Lung (tissue), 16 donors: Measurements from ENCODE around the gene GATA3. TPM values are rescaled to one million over a fixed set of nuclear protein-coding genes. Genes with fewer than 3 reads are reported as not detected.

Experiments
- ATAC-seq: fragments of 200-7000 bp; cut with Tn5 transposase; one replicate; pipeline ENCODE4 v1.9.1; 2020; ENCODE audit warnings: moderate number of reproducible peaks; ENCODE audit not compliant: insufficient read depth, low FRiP score
- DNase-seq, 3 donors: peaks; one replicate each; pipeline ENCODE4 v3.0.0-alpha.2; 2013 to 2017
- H3K27ac ChIP-seq, 2 donors: one replicate each; pipeline ENCODE4 v1.5.1; 2013; ENCODE audit warnings: mild to moderate bottlenecking in 2 of 2, moderate library complexity in 2 of 2, control low read depth in 1 of 2, inconsistent platforms in 1 of 2, low read depth in 1 of 2, low read length in 1 of 2
- H3K27me3 ChIP-seq, 3 donors: one replicate each; pipeline ENCODE4 v1.5.1; 2013; ENCODE audit warnings: low read length in 2 of 3; ENCODE audit not compliant: control insufficient read depth in 3 of 3, insufficient read depth in 3 of 3
- H3K36me3 ChIP-seq, 4 donors: one replicate each; pipeline ENCODE4 v1.5.1; 2013; ENCODE audit warnings: low read length in 4 of 4, mild to moderate bottlenecking in 1 of 4, moderate library complexity in 1 of 4; ENCODE audit not compliant: control insufficient read depth in 4 of 4, insufficient read depth in 4 of 4
- H3K4me1 ChIP-seq, 5 donors: one replicate each; pipeline ENCODE4 v1.5.1; 2013; ENCODE audit warnings: low read length in 5 of 5, mild to moderate bottlenecking in 2 of 5, moderate library complexity in 1 of 5; ENCODE audit not compliant: control insufficient read depth in 5 of 5, insufficient read depth in 5 of 5
- H3K4me3 ChIP-seq: one replicate; pipeline ENCODE4 v1.5.1; 2013; ENCODE audit warnings: mild to moderate bottlenecking, control low read depth, moderate library complexity
- H3K9ac ChIP-seq, 2 donors: one replicate each; pipeline ENCODE4 v1.5.1; 2013; ENCODE audit warnings: low read length in 2 of 2, control low read depth in 1 of 2; ENCODE audit not compliant: insufficient read depth in 1 of 2
- H3K9me3 ChIP-seq, 4 donors: one replicate each; pipeline ENCODE4 v1.5.1; 2013; ENCODE audit warnings: low read length in 3 of 4, mild to moderate bottlenecking in 1 of 4, moderate library complexity in 1 of 4; ENCODE audit not compliant: control insufficient read depth in 4 of 4, insufficient read depth in 3 of 4
- WGBS, 2 donors: extraction: QIAGEN DNeasy Blood & Tissue Kit; methylation state at CpG; one replicate each; pipeline ENCODE4 v1.1.7; 2013; 5-methylcytosine and 5-hydroxymethylcytosine counted together
- long read RNA-seq, 5 donors: transcript quantifications; one replicate each; lab custom pipeline, GENCODE V29; 2026
- polyA plus RNA-seq, 2 donors: library from polyadenylated mRNA; stranded (reverse); fragments of 200-250 nt; gene quantifications; one replicate each; pipeline ENCODE4 v1.2.1, GENCODE V29; 2013
- total RNA-seq, 2 donors: library from RNA; depleted of rRNA in 1 of 2; stranded (reverse); fragments of >200 nt in 1 of 2; gene quantifications; one replicate each; pipeline ENCODE4 v1.2.1, GENCODE V29; 2014 to 2021
- TF ChIP-seq, protein P1 (sequence below): IDR thresholded peaks from 2 replicates; pipeline ENCODE4 v1.5.1; 2012; ENCODE audit warnings: mild to moderate bottlenecking; ENCODE audit errors: control extremely low read depth, extremely low read depth
- donor health status: control.
- donor health status: control.
- donor health status: Bipolar disorder and iron deficiency.
- donor health status: healthy.
- donor health status: DM: yes; HTN: yes; CAD: no.

Gene GATA3
- total RNA-seq: 1 to 10 TPM in 1 of 2 donors, under 1 TPM in 1; 0.94 to 3.4 TPM
- 1 to 10 TPM; 1.6 to 1.9 TPM for polyA plus RNA-seq
- long read RNA-seq, donor 1, partial matches to known transcripts: 0 of 1 reads
- long read RNA-seq, donor 1, other reads (novel, unspliced or antisense): 0 of 1 reads
- long read RNA-seq, donor 2: 0 reads
- long read RNA-seq, donor 3: 0 reads
- long read RNA-seq, donor 4: 0 reads
- long read RNA-seq, donor 5: 0 reads

DNA sequence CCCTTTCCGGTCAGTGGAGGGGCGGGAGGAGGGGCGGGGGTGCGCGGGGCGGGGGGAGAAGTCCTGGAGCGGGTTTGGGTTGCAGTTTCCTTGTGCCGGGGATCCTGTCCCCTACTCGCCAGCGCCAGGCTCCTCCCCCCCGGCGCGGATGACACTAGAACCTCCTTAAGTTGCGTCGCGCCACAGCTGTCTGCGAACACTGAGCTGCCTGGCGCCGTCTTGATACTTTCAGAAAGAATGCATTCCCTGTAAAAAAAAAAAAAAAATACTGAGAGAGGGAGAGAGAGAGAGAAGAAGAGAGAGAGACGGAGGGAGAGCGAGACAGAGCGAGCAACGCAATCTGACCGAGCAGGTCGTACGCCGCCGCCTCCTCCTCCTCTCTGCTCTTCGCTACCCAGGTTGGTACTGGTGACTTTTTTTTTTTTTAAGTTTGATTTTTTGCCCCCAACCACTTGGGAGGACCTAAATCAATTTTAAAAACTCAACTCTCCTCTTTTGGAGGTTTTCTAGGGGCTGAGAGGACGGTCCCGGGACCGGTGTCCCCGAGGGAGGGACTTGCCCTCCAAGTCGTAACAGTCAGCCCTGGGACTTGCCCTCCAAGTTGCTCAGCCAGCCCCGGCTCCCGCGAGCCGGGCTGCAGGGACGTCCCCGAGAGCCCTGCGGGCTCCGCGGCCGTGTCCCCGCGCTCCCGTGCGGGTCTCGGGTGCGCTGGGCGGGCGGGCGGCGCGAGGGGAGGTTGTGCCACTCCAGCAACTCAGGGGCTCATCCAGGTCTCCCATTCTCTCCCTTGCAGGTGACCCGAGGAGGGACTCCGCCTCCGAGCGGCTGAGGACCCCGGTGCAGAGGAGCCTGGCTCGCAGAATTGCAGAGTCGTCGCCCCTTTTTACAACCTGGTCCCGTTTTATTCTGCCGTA, at the start of gene GATA3:
TSS of gene GATA3 (plus strand) at position 195 of the 914 bp plus-strand sequence. CDS start 968 bp downstream, outside the sequence.
- TF ChIP-seq, protein P1, sequence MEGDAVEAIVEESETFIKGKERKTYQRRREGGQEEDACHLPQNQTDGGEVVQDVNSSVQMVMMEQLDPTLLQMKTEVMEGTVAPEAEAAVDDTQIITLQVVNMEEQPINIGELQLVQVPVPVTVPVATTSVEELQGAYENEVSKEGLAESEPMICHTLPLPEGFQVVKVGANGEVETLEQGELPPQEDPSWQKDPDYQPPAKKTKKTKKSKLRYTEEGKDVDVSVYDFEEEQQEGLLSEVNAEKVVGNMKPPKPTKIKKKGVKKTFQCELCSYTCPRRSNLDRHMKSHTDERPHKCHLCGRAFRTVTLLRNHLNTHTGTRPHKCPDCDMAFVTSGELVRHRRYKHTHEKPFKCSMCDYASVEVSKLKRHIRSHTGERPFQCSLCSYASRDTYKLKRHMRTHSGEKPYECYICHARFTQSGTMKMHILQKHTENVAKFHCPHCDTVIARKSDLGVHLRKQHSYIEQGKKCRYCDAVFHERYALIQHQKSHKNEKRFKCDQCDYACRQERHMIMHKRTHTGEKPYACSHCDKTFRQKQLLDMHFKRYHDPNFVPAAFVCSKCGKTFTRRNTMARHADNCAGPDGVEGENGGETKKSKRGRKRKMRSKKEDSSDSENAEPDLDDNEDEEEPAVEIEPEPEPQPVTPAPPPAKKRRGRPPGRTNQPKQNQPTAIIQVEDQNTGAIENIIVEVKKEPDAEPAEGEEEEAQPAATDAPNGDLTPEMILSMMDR: no peak
- peaks cover 0 to 33% (median 7%) of the 10 kb centered on the region in 5 donors for H3K4me1 ChIP-seq
- no peaks in the 10 kb centered on the region for H3K36me3 ChIP-seq
- ATAC-seq (no peak), DNase-seq (peak; percentile 58 to 64 (median 61))
- H3K4me3 ChIP-seq: peak within 1 kb of the TSS; percentile 68
- WGBS, 2 donors: 2 to 3% methylated on average over 55 to 65 of the region's 65 CpGs
- peaks cover 0 to 6% (median 0%) of the 10 kb centered on the region in 4 donors for H3K9me3 ChIP-seq
- H3K27ac ChIP-seq: peak within 1 kb of the TSS; percentile 10 to 91
- peaks cover 15 to 67% (median 64%) of the 10 kb centered on the region in 3 donors for H3K27me3 ChIP-seq
- no peak within 1 kb of the TSS for H3K9ac ChIP-seq

DNA sequence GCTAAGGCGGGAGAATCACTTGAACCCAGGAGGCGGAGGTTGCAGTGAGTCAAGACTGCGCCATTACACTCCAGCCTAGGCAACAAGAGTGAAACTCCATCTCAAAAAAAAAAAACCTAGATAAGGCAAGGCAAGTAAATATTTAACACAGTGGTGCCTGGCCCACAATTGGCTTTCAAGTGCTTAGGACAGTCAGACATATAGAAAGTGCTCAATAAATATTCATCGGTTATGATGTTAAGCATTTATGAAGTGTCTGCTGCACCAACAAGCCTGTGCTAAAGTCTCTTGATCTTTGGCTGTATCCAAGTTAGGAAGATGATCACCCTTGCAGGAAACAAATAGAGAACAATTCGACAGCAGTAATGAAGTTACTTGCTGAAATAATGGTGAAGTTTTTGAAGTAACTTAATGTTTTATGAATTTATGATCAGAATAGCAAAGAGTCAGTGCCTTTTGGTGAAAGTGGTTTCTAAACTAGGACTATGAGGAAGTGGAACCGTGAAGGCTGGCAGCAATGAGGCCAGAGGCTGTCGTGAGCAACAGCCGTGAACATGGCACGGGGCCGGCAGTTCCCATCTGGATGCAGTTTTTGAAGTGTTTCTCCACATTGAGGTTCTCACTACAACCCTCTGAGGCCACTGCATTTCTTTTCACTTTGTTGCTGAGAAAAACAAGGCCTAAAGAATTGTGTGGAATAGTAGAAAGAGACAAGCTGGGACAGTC, 48.1 kb upstream of the GATA3 start:
- H3K9ac ChIP-seq: no peak overlapping the region
- no peaks in the 10 kb centered on the region for H3K4me1 ChIP-seq
- no peak overlapping the region for H3K4me3 ChIP-seq
- peaks cover 1 to 7% (median 3%) of the 10 kb centered on the region in 4 donors for H3K9me3 ChIP-seq
- DNase-seq (no peak), ATAC-seq (no peak)
- peaks cover 11 to 13% (median 11%) of the 10 kb centered on the region in 4 donors for H3K36me3 ChIP-seq
- WGBS, 2 donors: 82 to 88% methylated on average over 10 of the region's 10 CpGs
- TF ChIP-seq, protein P1: no peak
- H3K27ac ChIP-seq: no peak overlapping the region
- no peaks in the 10 kb centered on the region for H3K27me3 ChIP-seq

DNA sequence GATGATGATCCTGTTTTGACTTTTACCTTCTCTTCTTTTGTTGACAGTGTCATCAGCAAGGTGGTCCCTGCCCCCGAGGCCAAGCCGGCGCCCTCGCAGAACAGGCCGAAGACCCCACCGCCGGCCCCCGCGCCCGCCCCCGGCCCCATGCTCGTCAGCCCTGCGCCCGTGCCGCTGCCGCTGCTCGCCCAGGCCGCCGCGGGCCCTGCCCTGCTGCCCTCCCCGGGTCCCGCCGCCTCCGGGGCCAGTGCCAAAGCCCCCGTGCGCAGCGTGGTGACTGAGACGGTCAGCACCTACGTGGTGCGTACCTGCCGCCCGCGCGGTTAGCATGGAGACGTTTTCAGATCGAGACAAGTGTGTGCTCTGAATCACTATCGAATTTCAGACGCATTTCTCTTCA, 45.5 kb upstream of the GATA3 start:
- no peak overlapping the region for H3K4me3 ChIP-seq
- no peak overlapping the region for H3K27ac ChIP-seq
- WGBS, 2 donors: 97 to 98% methylated on average over 27 to 38 of the region's 38 CpGs
- H3K27me3 ChIP-seq: no peaks in the 10 kb centered on the region
- ATAC-seq (no peak), DNase-seq (no peak)
- TF ChIP-seq, protein P1: no peak
- peaks cover 7 to 20% (median 13%) of the 10 kb centered on the region in 4 donors for H3K36me3 ChIP-seq
- H3K4me1 ChIP-seq: peaks cover 0 to 9% (median 0%) of the 10 kb centered on the region in 5 donors
- no peak overlapping the region for H3K9ac ChIP-seq
- H3K9me3 ChIP-seq: peaks cover 1 to 4% (median 2%) of the 10 kb centered on the region in 4 donors
